Measurements from ENCODE around the gene GGPS1.

Gene GGPS1

GRCh38 chr1:235328271-235329138 lies at the start of gene GGPS1:
Gene GGPS1, plus strand, starts transcription at chr1:235328570. Its CDS starts 6,695 bp downstream, at chr1:235335265.
- TF ChIP-seq CTCF (IDR thresholded peaks at IDR 0.05): no peak

GRCh38 chr1:235278915-235279292 lies 49.5 kb upstream of the GGPS1 start:
- TF ChIP-seq CTCF (IDR thresholded peaks at IDR 0.05): no peak

- TF ChIP-seq CTCF (IDR thresholded peaks at IDR 0.05): no peak
Observed at GRCh38 chr1:235279694-235280093, 48.7 kb upstream of the GGPS1 start.

- no peak for TF ChIP-seq CTCF (IDR thresholded peaks at IDR 0.05)
Observed at GRCh38 chr1:235280467-235280866, 47.9 kb upstream of the GGPS1 start.

GRCh38 chr1:235284231-235284769 lies 44.1 kb upstream of the GGPS1 start:
- TF ChIP-seq CTCF (IDR thresholded peaks at IDR 0.05): no peak

- TF ChIP-seq CTCF (IDR thresholded peaks at IDR 0.05): no peak
Observed at GRCh38 chr1:235286667-235287066, 41.7 kb upstream of the GGPS1 start.

- no peak for TF ChIP-seq CTCF (IDR thresholded peaks at IDR 0.05)
Observed at GRCh38 chr1:235287208-235287882, 41.0 kb upstream of the GGPS1 start.

Measured in LNCAP (cell line).